C1 segment of cervical spinal cord (tissue), 14 donors: ENCODE data around the gene PHGDH.
"Not testable (repeated sequence)": the region's sequence is repeated elsewhere in the genome, so short reads cannot be mapped to it uniquely, and the experiment has no call there.

Experiments
- DNase-seq, 14 donors: peaks; one replicate each; lab custom pipeline; 2025; lab: John Stamatoyannopoulos, UW

The PHGDH gene

DNA sequence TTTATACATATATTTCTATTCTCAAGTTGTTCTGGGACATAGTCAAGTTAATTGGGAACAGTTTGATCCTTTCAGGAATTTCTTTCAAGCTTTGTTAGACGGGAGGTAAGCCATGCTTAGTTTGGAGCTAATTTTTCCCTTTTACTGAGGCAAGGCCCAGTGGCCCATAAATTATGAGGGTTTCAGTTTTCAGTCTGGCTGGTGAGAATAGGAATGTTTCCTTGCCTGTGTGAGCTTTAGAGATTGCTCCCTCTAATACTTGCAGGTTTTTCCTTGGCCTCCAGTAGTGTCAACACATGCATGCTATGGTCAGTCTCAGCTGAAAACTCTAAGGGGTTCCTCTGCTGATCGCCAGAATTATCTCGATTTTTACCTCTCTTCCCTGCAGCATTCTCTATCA lies 14.1 kb upstream of the PHGDH start:
- no peak for DNase-seq

- no peak for DNase-seq
Measured at GRCh38 chr1:119700326-119700725, 11.4 kb upstream of the PHGDH start.

GRCh38 chr1:119701659-119702058 lies 10.1 kb upstream of the PHGDH start:
- DNase-seq: no peak

GRCh38 chr1:119702384-119702783 lies 9.3 kb upstream of the PHGDH start:
- DNase-seq: no peak

GRCh38 chr1:119703666-119704450 lies 7.9 kb upstream of the PHGDH start:
- no peak for DNase-seq

DNA sequence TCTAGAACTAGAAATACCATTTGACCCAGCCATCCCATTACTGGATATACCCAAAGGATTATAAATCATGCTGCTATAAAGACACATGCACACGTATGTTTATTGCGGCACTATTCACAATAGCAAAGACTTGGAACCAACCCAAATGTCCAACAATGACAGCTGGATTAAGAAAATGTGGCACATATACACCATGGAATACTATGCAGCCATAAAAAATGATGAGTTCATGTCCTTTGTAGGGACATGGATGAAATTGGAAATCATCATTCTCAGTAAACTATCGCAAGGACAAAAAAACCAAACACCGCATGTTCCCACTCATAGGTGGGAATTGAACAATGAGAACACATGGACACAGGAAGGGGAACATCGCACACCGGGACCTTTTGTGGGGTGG lies 5.1 kb upstream of the PHGDH start:
- DNase-seq: not testable (repeated sequence)

DNA sequence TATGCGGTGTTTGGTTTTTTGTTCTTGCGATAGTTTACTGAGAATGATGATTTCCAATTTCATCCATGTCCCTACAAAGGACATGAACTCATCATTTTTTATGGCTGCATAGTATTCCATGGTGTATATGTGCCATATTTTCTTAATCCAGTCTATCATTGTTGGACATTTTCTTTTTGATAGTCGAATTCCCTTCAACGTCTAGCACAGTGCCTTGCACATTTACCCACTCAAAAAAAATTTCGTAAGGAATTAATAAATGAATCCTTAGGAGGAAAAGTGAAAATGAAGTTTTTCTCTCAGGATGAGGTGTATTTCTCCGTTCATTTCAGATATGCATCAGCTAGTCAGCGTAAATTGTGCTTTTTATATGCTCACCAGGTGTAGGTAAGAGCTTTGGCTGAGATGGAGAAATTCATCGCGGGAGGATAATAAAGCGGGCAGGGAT lies 354 bp upstream of the PHGDH start:
- not testable (repeated sequence) for DNase-seq

GRCh38 chr1:119712342-119713038 lies 756 bp downstream of the PHGDH start:
- peak in 11 of 14 donors; percentile 37 to 89 (median 72) for DNase-seq

GRCh38 chr1:119713039-119713748 lies 1.5 kb downstream of the PHGDH start:
- peak in 10 of 14 donors; percentile 38 to 72 (median 56) for DNase-seq

DNA sequence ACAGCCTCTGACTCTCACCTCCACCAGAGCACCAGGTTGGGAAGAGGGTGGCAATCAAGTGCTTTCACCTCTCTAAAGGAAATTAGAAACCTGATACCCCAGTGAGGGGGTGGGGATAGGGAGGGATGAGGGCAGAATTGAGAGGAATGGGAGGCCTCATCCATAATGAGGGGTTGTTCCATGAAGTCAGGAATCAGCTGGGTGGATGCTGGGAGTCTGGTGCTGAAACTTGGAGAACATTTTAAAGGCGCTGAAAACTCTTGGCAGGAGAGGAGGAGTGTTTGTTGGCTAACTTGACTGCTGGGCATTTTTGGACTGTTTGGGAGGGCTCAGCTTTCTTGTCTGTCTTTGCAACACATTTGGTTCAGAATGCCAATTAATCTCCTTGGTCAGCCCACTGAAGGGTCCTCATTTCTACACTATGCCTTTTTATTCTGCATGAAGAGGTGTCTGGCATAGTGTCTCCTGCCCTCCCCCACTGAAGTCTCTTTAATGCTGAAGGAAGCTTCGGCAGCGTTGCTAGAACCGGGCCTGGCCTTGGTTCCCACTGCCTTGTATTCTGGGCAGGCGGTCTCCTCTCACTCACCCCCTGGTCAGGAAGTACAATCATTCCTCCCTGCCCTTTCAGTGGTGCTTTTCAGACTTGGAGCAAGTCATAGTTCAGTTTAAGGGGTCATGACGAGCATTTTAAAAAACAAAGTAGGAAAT lies 2.2 kb downstream of the PHGDH start:
- DNase-seq: peak in 8 of 14 donors; percentile 17 to 72 (median 54)

DNA sequence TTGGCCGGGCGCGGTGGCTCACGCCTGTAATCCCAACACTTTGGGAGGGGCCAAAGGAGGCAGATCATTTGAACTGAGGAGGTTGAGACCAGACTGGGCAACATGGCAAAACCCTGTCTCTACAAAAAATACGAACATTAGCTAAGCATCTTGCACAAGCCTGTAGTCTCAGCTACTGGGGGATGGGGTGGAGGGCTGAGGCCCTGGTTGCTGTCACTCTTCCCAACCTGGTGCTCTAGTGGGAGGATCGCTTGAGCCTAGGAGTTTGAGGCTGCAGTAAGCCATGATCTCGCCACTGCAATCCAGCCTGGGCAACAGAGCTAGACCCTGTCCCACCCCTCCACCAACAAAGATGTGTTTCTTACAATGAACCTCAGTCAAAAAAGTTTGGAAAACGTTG lies 2.8 kb downstream of the PHGDH start:
- DNase-seq: peak in 2 of 14 donors; percentile 15 to 29

GRCh38 chr1:119715542-119715941 lies 3.8 kb downstream of the PHGDH start:
- peak in 8 of 14 donors; percentile 2 to 41 (median 27) for DNase-seq

DNA sequence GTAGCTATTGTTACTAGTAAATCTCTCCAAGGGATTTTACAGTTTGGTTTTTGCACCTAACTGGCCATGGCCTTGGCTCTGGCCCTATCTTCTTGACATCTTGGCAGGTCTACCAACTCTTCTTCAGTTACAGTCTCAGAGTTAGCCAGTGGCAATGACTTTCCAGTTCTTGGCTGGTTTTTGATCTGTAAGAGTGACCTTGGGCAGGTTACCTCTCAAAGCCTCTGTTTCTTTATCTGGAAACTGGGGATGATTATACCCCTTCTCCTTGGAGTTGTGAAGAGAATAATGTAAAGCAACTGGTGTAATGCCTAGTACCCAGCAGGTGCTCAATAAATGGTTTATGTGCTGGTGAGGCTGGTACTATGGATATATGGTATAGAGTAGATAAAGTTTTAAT lies 6.7 kb downstream of the PHGDH start:
- no peak for DNase-seq

- no peak for DNase-seq
Measured at GRCh38 chr1:119718972-119719371, 7.2 kb downstream of the PHGDH start.

GRCh38 chr1:119720866-119721440 lies 9.2 kb downstream of the PHGDH start:
- DNase-seq: no peak

DNA sequence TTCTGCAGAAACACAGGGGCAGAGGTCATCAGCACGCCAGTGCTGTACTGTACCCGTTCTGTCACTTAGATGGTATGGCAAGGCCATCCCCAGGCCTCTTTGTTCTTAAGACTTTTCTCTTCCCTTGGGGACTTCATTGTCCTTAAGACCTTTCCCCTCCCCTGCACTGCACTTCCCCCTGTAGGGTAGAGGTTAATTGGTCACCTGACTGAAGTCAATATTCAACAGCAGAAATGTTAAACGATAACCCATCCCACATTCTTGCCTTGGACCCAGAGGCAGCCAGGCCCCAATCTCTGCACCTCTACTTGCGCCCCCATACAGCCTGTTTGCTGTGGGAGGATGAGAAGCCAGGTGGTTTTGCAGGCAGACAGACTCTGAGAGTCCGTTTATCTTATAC lies 10.2 kb downstream of the PHGDH start:
- DNase-seq: no peak

- DNase-seq: no peak
Measured at GRCh38 chr1:119724611-119725218, 13.0 kb downstream of the PHGDH start.

GRCh38 chr1:119725626-119726025 lies 13.9 kb downstream of the PHGDH start:
- no peak for DNase-seq

- no peak for DNase-seq
Measured at GRCh38 chr1:119727991-119728390, 16.3 kb downstream of the PHGDH start.

DNA sequence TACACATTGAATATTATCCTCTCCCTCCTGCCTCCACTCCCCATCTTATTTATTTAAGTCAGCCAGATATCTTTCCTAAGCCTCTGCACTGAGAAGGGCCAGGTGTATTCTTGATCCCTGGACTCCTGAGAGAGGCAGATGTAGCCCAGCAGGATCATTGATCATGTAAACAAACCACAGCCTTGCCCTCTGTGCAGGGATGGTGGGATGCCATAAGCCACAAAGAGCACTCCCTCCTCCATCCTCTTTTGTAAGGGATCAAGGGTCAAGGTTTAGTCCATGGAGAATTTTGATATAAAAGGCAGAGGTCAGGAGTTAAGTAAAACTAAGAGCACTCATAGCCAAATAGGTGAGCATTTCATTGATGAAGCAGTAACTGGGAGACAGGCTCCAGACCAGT lies 17.3 kb downstream of the PHGDH start:
- no peak for DNase-seq

DNA sequence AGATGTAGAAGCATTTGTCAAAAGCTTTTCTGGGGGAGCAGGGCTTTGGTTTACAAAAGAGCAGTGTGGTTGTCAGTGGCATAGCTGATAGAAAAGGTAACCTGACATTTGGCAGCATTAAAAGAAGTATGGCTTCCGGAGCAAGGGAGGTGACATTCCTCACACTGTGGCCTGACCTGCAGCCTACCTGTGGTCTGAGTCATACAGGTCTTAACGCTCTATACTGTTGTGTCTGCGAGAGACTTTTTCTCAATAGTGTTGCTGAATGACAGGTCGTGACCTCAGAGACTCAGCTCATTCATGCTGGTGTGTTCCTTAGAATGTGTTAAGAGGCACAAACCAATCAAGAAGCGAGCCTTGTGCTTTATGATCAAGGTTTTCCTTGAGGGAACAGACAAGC lies 19.3 kb downstream of the PHGDH start:
- no peak for DNase-seq
